ENCODE data around the gene PLA2G2C.

Gene PLA2G2C

GRCh38 chr1:20178634-20179370 lies 7.5 kb downstream of the PLA2G2C start:
- no peak overlapping the region for H2AFZ ChIP-seq (ENCODE audit: low read length)
- peaks cover 8% of the 10 kb centered on the region; the same call in 1 of the 2 replicates for H3K27me3 ChIP-seq (ENCODE audit: insufficient read depth, low read length)
- H3K9me2 ChIP-seq (ENCODE audit: low read depth, low read length), result no peaks in the 10 kb centered on the region
- no peaks in the 10 kb centered on the region for H3F3A ChIP-seq (ENCODE audit: insufficient read depth, low read length)
- H3K4me3 ChIP-seq (ENCODE audit: low read depth, low read length, poor library complexity, severe bottlenecking), result no peak overlapping the region
- H3K79me2 ChIP-seq (ENCODE audit: insufficient read depth, low read length), result no peaks in the 10 kb centered on the region
- H3K4me2 ChIP-seq (ENCODE audit: low read length), result no peak overlapping the region
- H3K27ac ChIP-seq (ENCODE audit: low read depth, low read length, poor library complexity, severe bottlenecking), result no peak overlapping the region
- no peak for TF ChIP-seq CTCF (IDR thresholded peaks at IDR 0.05; ENCODE audit: low read length)
- H4K20me1 ChIP-seq (ENCODE audit: insufficient read depth, low read length), result no peaks in the 10 kb centered on the region
- H3K9me3 ChIP-seq (ENCODE audit: low read length), result no peaks in the 10 kb centered on the region
- no peaks in the 10 kb centered on the region for H3K36me3 ChIP-seq (ENCODE audit: insufficient read depth, low read length)
- H3K9ac ChIP-seq (ENCODE audit: low read length), result no peak overlapping the region
- no peaks in the 10 kb centered on the region for H3K4me1 ChIP-seq (ENCODE audit: insufficient read depth, low read length, severe bottlenecking)

GRCh38 chr1:20174937-20175666 lies 11.2 kb downstream of the PLA2G2C start:
- Histone ChIP-seq H3K4me2 (ENCODE audit: low read length) (no peak overlapping the region), H3K36me3 (ENCODE audit: insufficient read depth, low read length) (no peaks in the 10 kb centered on the region), H3K4me1 (ENCODE audit: insufficient read depth, low read length, severe bottlenecking) (no peaks in the 10 kb centered on the region), H2AFZ (ENCODE audit: low read length) (no peak overlapping the region), H3K9ac (ENCODE audit: low read length) (no peak overlapping the region), H3K79me2 (ENCODE audit: insufficient read depth, low read length) (no peaks in the 10 kb centered on the region), H3K27ac (ENCODE audit: low read depth, low read length, poor library complexity, severe bottlenecking) (no peak overlapping the region), H3K4me3 (ENCODE audit: low read depth, low read length, poor library complexity, severe bottlenecking) (no peak overlapping the region), H3K27me3 (ENCODE audit: insufficient read depth, low read length) (peaks cover 8% of the 10 kb centered on the region; the same call in 1 of the 2 replicates), H4K20me1 (ENCODE audit: insufficient read depth, low read length) (no peaks in the 10 kb centered on the region), H3K9me2 (ENCODE audit: low read depth, low read length) (no peaks in the 10 kb centered on the region), H3F3A (ENCODE audit: insufficient read depth, low read length) (no peaks in the 10 kb centered on the region), H3K9me3 (ENCODE audit: low read length) (no peaks in the 10 kb centered on the region)
- TF ChIP-seq EZH2 (IDR thresholded peaks at IDR 0.05; ENCODE audit: borderline replicate concordance, low read length) (no peak), CTCF (IDR thresholded peaks at IDR 0.05; ENCODE audit: low read length) (no peak)

GRCh38 chr1:20172033-20172590 lies 14.2 kb downstream of the PLA2G2C start:
- Histone ChIP-seq H3K27ac (ENCODE audit: low read depth, low read length, poor library complexity, severe bottlenecking) (no peak overlapping the region), H3F3A (ENCODE audit: insufficient read depth, low read length) (no peaks in the 10 kb centered on the region), H3K4me2 (ENCODE audit: low read length) (no peak overlapping the region), H4K20me1 (ENCODE audit: insufficient read depth, low read length) (no peaks in the 10 kb centered on the region), H3K9me3 (ENCODE audit: low read length) (no peaks in the 10 kb centered on the region), H3K4me1 (ENCODE audit: insufficient read depth, low read length, severe bottlenecking) (no peaks in the 10 kb centered on the region), H3K36me3 (ENCODE audit: insufficient read depth, low read length) (no peaks in the 10 kb centered on the region), H3K79me2 (ENCODE audit: insufficient read depth, low read length) (no peaks in the 10 kb centered on the region), H2AFZ (ENCODE audit: low read length) (no peak overlapping the region), H3K9me2 (ENCODE audit: low read depth, low read length) (no peaks in the 10 kb centered on the region), H3K9ac (ENCODE audit: low read length) (no peak overlapping the region), H3K4me3 (ENCODE audit: low read depth, low read length, poor library complexity, severe bottlenecking) (no peak overlapping the region), H3K27me3 (ENCODE audit: insufficient read depth, low read length) (no peaks in the 10 kb centered on the region; the same call in 1 of the 2 replicates)
- TF ChIP-seq EZH2 (IDR thresholded peaks at IDR 0.05; ENCODE audit: borderline replicate concordance, low read length), result no peak
